NOMO-1 treated with DMSO at 0.1 percent for 48 hours (cell line): ENCODE data around the gene DSC2.
"Not testable (repeated sequence)": the region's sequence is repeated elsewhere in the genome, so short reads cannot be mapped to it uniquely, and the experiment has no call there.

ENCODE experiments used
- DNase-seq: peaks from one replicate; lab custom pipeline; 2025; ENCODE audit not compliant: unreplicated experiment; lab: John Stamatoyannopoulos, UW

DSC2 gene

GRCh38 chr18:31102025-31102684 lies at the start of gene DSC2:
TSS of gene DSC2 (minus strand) at chr18:31102421. CDS start at chr18:31101971, 450 bp downstream.
- DNase-seq: no peak

- DNase-seq: no peak
These were observed 47.1 kb upstream of the DSC2 start for GRCh38 chr18:31149351-31149750.

GRCh38 chr18:31148600-31148999 lies 46.4 kb upstream of the DSC2 start:
- DNase-seq: no peak

GRCh38 chr18:31146809-31147208 lies 44.6 kb upstream of the DSC2 start:
- no peak for DNase-seq

GRCh38 chr18:31143025-31143424 lies 40.8 kb upstream of the DSC2 start:
- no peak for DNase-seq

GRCh38 chr18:31138709-31139108 lies 36.5 kb upstream of the DSC2 start:
- DNase-seq: no peak

- no peak for DNase-seq
These were observed 32.8 kb upstream of the DSC2 start for GRCh38 chr18:31134988-31135529.

- no peak for DNase-seq
These were observed 27.3 kb upstream of the DSC2 start for GRCh38 chr18:31129398-31130115.

- no peak for DNase-seq
These were observed 23.7 kb upstream of the DSC2 start for GRCh38 chr18:31125878-31126277.

GRCh38 chr18:31123125-31123524 lies 20.9 kb upstream of the DSC2 start:
- not testable (repeated sequence) for DNase-seq

GRCh38 chr18:31120594-31120993 lies 18.4 kb upstream of the DSC2 start:
- no peak for DNase-seq

- no peak for DNase-seq
These were observed 14.8 kb upstream of the DSC2 start for GRCh38 chr18:31116853-31117595.

GRCh38 chr18:31112804-31113203 lies 10.6 kb upstream of the DSC2 start:
- no peak for DNase-seq

- no peak for DNase-seq
These were observed 3.5 kb upstream of the DSC2 start for GRCh38 chr18:31105733-31106132.

- DNase-seq: no peak
These were observed 2.2 kb upstream of the DSC2 start for GRCh38 chr18:31104444-31104843.

- no peak for DNase-seq
These were observed 1.2 kb upstream of the DSC2 start for GRCh38 chr18:31103423-31103822.

- no peak for DNase-seq
These were observed 720 bp upstream of the DSC2 start for GRCh38 chr18:31102941-31103340.

GRCh38 chr18:31101183-31102024 lies 817 bp downstream of the DSC2 start:
- DNase-seq: peak; percentile 9

- no peak for DNase-seq
These were observed 1.6 kb downstream of the DSC2 start for GRCh38 chr18:31100436-31101182.
